HEK293 (cell line): ENCODE measurements around the gene ADGRF1.

ENCODE experiments used
- ATF2 ChIP-seq: fragments of 450-650 bp; formaldehyde crosslinking; IDR thresholded peaks from 2 replicates; pipeline ENCODE4 v1.5.1; 2016; ENCODE audit warnings: missing biosample characterization, missing genetic modification characterization, low read depth
- ELK4 ChIP-seq: IDR thresholded peaks from 2 replicates; pipeline ENCODE4 v1.6.1; 2011; ENCODE audit warnings: mild to moderate bottlenecking, low read depth, low read length, borderline replicate concordance
- FEZF1 ChIP-seq: fragments of 450-650 bp; formaldehyde crosslinking; IDR thresholded peaks from 2 replicates; pipeline ENCODE4 v1.5.1; 2016; ENCODE audit warnings: missing biosample characterization, missing genetic modification characterization
- GLIS1 ChIP-seq: fragments of 450-650 bp; formaldehyde crosslinking; IDR thresholded peaks from 2 replicates; pipeline ENCODE4 v1.5.1; 2016; ENCODE audit warnings: missing biosample characterization, missing genetic modification characterization
- GLIS2 ChIP-seq: fragments of 450-650 bp; formaldehyde crosslinking; IDR thresholded peaks from 2 replicates; pipeline ENCODE4 v1.5.1; 2016; ENCODE audit warnings: missing biosample characterization, missing genetic modification characterization
- KLF9 ChIP-seq: fragments of 450-650 bp; formaldehyde crosslinking; IDR thresholded peaks from 2 replicates; pipeline ENCODE4 v1.5.1; 2016; ENCODE audit warnings: missing biosample characterization, missing genetic modification characterization, low read depth
- MZF1 ChIP-seq: fragments of 450-650 bp; formaldehyde crosslinking; IDR thresholded peaks from 2 replicates; pipeline ENCODE4 v1.5.1; 2017; ENCODE audit warnings: missing biosample characterization, missing genetic modification characterization, borderline replicate concordance
- SALL2 ChIP-seq: fragments of 450-650 bp; formaldehyde crosslinking; IDR thresholded peaks from 2 replicates; pipeline ENCODE4 v1.5.0; 2017; ENCODE audit warnings: missing biosample characterization, mild to moderate bottlenecking, missing genetic modification characterization, borderline replicate concordance
- SCRT1 ChIP-seq: fragments of 450-650 bp; formaldehyde crosslinking; IDR thresholded peaks from 2 replicates; pipeline ENCODE4 v1.5.1; 2016; ENCODE audit warnings: missing biosample characterization, missing genetic modification characterization, borderline replicate concordance
- ZBTB44 ChIP-seq: fragments of 450-650 bp; IDR thresholded peaks from 2 replicates; pipeline ENCODE4 v1.5.1; 2018; ENCODE audit warnings: missing biosample characterization, mild to moderate bottlenecking, missing genetic modification characterization
- ZBTB8A ChIP-seq: fragments of 450-650 bp; formaldehyde crosslinking; IDR thresholded peaks from 2 replicates; pipeline ENCODE4 v1.5.1; 2016; ENCODE audit warnings: missing biosample characterization, missing genetic modification characterization
- ZFP37 ChIP-seq: fragments of 450-650 bp; formaldehyde crosslinking; IDR thresholded peaks from 2 replicates; pipeline ENCODE4 v1.5.1; 2016; ENCODE audit warnings: missing biosample characterization, missing genetic modification characterization
- ZNF114 ChIP-seq: fragments of 450-650 bp; formaldehyde crosslinking; IDR thresholded peaks from 2 replicates; pipeline ENCODE4 v1.5.0; 2017; ENCODE audit warnings: missing biosample characterization, missing genetic modification characterization
- ZNF132 ChIP-seq: fragments of 450-650 bp; formaldehyde crosslinking; IDR thresholded peaks from 2 replicates; pipeline ENCODE4 v1.5.1; 2017; ENCODE audit warnings: missing biosample characterization, missing genetic modification characterization, borderline replicate concordance
- ZNF214 ChIP-seq: fragments of 450-650 bp; formaldehyde crosslinking; IDR thresholded peaks from 2 replicates; pipeline ENCODE4 v1.5.1; 2017; ENCODE audit warnings: missing biosample characterization, mild to moderate bottlenecking, missing genetic modification characterization, borderline replicate concordance
- ZNF23 ChIP-seq: fragments of 450-650 bp; formaldehyde crosslinking; IDR thresholded peaks from 2 replicates; pipeline ENCODE4 v1.5.1; 2016; ENCODE audit warnings: missing biosample characterization, missing genetic modification characterization, borderline replicate concordance
- ZNF24 ChIP-seq: fragments of 450-650 bp; formaldehyde crosslinking; IDR thresholded peaks from 2 replicates; pipeline ENCODE4 v1.5.1; 2016; ENCODE audit warnings: missing biosample characterization, missing genetic modification characterization
- ZNF292 ChIP-seq: fragments of 450-650 bp; formaldehyde crosslinking; IDR thresholded peaks from 2 replicates; pipeline ENCODE4 v1.5.1; 2016; ENCODE audit warnings: low read depth, missing biosample characterization, missing genetic modification characterization, borderline replicate concordance
- ZNF311 ChIP-seq: fragments of 450-650 bp; formaldehyde crosslinking; IDR thresholded peaks from 2 replicates; pipeline ENCODE4 v1.5.1; 2017; ENCODE audit warnings: missing biosample characterization, missing genetic modification characterization, borderline replicate concordance
- ZNF433 ChIP-seq: fragments of 450-650 bp; formaldehyde crosslinking; IDR thresholded peaks from 2 replicates; pipeline ENCODE4 v1.5.1; 2016; ENCODE audit warnings: missing biosample characterization, missing genetic modification characterization, low read depth
- ZNF548 ChIP-seq: fragments of 450-650 bp; formaldehyde crosslinking; IDR thresholded peaks from 2 replicates; pipeline ENCODE4 v1.5.1; 2016; ENCODE audit warnings: missing biosample characterization, missing genetic modification characterization
- ZNF580 ChIP-seq: fragments of 450-650 bp; formaldehyde crosslinking; IDR thresholded peaks from 2 replicates; pipeline ENCODE4 v1.5.1; 2016; ENCODE audit warnings: missing biosample characterization, missing genetic modification characterization
- ZNF596 ChIP-seq: fragments of 450-650 bp; IDR thresholded peaks from 2 replicates; pipeline ENCODE4 v1.5.0; 2018; ENCODE audit warnings: missing biosample characterization, mild to moderate bottlenecking, missing genetic modification characterization, moderate library complexity
- ZNF707 ChIP-seq: fragments of 450-650 bp; formaldehyde crosslinking; IDR thresholded peaks from 2 replicates; pipeline ENCODE4 v1.5.1; 2016; ENCODE audit warnings: missing biosample characterization, missing genetic modification characterization
- ZNF768 ChIP-seq: fragments of 450-650 bp; formaldehyde crosslinking; IDR thresholded peaks from 2 replicates; pipeline ENCODE4 v1.5.1; 2018; ENCODE audit warnings: missing biosample characterization, mild to moderate bottlenecking, missing genetic modification characterization
- ZNF792 ChIP-seq: fragments of 450-650 bp; formaldehyde crosslinking; IDR thresholded peaks from 2 replicates; pipeline ENCODE4 v1.5.1; 2016; ENCODE audit warnings: missing biosample characterization, missing genetic modification characterization
- ZNF830 ChIP-seq: fragments of 450-650 bp; IDR thresholded peaks from 2 replicates; pipeline ENCODE4 v1.5.0; 2018; ENCODE audit warnings: missing biosample characterization, missing genetic modification characterization, low read depth, mild to moderate bottlenecking, moderate library complexity
- ZSCAN30 ChIP-seq: fragments of 450-650 bp; IDR thresholded peaks from 2 replicates; pipeline ENCODE4 v1.5.1; 2018; ENCODE audit warnings: missing biosample characterization, mild to moderate bottlenecking, missing genetic modification characterization, moderate library complexity
- TF ChIP-seq, protein P1 (sequence below): fragments of 450-650 bp; formaldehyde crosslinking; IDR thresholded peaks from 2 replicates; pipeline ENCODE4 v1.5.1; 2017; ENCODE audit warnings: missing biosample characterization, missing genetic modification characterization
- TF ChIP-seq, protein P2 (sequence below): fragments of 450-650 bp; formaldehyde crosslinking; IDR thresholded peaks from 2 replicates; pipeline ENCODE4 v1.5.1; 2017; ENCODE audit warnings: missing biosample characterization, missing genetic modification characterization
- TF ChIP-seq, protein P3 (sequence below): fragments of 450-650 bp; formaldehyde crosslinking; IDR thresholded peaks from 2 replicates; pipeline ENCODE4 v1.5.1; 2016; ENCODE audit warnings: missing biosample characterization, missing genetic modification characterization, borderline replicate concordance

The ADGRF1 gene

GRCh38 chr6:46983007-46983411, 59.1 kb downstream of the ADGRF1 start (continued):
- TF ChIP-seq ZSCAN30 (tag by site-specific recombination) (0 out of 2 replicates have a peak, but pooled peaks have one; percentile 17), GLIS1 (peak; percentile 33; the same call in 1 of the 2 replicates), ZNF596 (tag by site-specific recombination) (no peak), ZNF792 (tag by site-specific recombination) (no peak), ZBTB44 (tag by site-specific recombination) (peak; percentile 94), MZF1 (tag by site-specific recombination) (no peak), SCRT1 (no peak), SALL2 (tag by site-specific recombination) (no peak), ZNF707 (tag by site-specific recombination) (no peak), ZNF830 (tag by site-specific recombination) (no peak), GLIS2 (no peak), ZNF114 (tag by site-specific recombination) (no peak), ATF2 (tag by site-specific recombination) (no peak), ZNF311 (no peak), ELK4 (no peak), KLF9 (tag by site-specific recombination) (no peak), ZNF433 (tag by site-specific recombination) (no peak), ZNF132 (tag by site-specific recombination) (no peak), ZNF580 (tag by site-specific recombination) (0 out of 2 replicates have a peak, but pooled peaks have one; percentile 22), ZBTB8A (tag by site-specific recombination) (peak; percentile 31; the same call in 1 of the 2 replicates), ZNF768 (tag by site-specific recombination) (no peak), ZNF214 (tag by site-specific recombination) (no peak), FEZF1 (tag by site-specific recombination) (peak; percentile 95), ZNF24 (tag by site-specific recombination) (no peak), ZNF23 (tag by site-specific recombination) (no peak), ZFP37 (tag by site-specific recombination) (no peak), ZNF292 (tag by site-specific recombination) (no peak), ZNF548 (no peak)
- TF ChIP-seq, protein P1, sequence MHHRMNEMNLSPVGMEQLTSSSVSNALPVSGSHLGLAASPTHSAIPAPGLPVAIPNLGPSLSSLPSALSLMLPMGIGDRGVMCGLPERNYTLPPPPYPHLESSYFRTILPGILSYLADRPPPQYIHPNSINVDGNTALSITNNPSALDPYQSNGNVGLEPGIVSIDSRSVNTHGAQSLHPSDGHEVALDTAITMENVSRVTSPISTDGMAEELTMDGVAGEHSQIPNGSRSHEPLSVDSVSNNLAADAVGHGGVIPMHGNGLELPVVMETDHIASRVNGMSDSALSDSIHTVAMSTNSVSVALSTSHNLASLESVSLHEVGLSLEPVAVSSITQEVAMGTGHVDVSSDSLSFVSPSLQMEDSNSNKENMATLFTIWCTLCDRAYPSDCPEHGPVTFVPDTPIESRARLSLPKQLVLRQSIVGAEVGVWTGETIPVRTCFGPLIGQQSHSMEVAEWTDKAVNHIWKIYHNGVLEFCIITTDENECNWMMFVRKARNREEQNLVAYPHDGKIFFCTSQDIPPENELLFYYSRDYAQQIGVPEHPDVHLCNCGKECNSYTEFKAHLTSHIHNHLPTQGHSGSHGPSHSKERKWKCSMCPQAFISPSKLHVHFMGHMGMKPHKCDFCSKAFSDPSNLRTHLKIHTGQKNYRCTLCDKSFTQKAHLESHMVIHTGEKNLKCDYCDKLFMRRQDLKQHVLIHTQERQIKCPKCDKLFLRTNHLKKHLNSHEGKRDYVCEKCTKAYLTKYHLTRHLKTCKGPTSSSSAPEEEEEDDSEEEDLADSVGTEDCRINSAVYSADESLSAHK (tag by site-specific recombination), result 0 out of 2 replicates have a peak, but pooled peaks have one; percentile 31
- TF ChIP-seq, protein P2, sequence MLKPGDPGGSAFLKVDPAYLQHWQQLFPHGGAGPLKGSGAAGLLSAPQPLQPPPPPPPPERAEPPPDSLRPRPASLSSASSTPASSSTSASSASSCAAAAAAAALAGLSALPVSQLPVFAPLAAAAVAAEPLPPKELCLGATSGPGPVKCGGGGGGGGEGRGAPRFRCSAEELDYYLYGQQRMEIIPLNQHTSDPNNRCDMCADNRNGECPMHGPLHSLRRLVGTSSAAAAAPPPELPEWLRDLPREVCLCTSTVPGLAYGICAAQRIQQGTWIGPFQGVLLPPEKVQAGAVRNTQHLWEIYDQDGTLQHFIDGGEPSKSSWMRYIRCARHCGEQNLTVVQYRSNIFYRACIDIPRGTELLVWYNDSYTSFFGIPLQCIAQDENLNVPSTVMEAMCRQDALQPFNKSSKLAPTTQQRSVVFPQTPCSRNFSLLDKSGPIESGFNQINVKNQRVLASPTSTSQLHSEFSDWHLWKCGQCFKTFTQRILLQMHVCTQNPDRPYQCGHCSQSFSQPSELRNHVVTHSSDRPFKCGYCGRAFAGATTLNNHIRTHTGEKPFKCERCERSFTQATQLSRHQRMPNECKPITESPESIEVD (tag by site-specific recombination), result peak; percentile 77
- TF ChIP-seq, protein P3, sequence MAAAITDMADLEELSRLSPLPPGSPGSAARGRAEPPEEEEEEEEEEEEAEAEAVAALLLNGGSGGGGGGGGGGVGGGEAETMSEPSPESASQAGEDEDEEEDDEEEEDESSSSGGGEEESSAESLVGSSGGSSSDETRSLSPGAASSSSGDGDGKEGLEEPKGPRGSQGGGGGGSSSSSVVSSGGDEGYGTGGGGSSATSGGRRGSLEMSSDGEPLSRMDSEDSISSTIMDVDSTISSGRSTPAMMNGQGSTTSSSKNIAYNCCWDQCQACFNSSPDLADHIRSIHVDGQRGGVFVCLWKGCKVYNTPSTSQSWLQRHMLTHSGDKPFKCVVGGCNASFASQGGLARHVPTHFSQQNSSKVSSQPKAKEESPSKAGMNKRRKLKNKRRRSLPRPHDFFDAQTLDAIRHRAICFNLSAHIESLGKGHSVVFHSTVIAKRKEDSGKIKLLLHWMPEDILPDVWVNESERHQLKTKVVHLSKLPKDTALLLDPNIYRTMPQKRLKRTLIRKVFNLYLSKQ (tag by site-specific recombination), result no peak
